Tibial nerve (tissue), 4 donors: Measurements from ENCODE around the gene RASL10B. TPM values are rescaled to one million over a fixed set of nuclear protein-coding genes. Genes with fewer than 3 reads are reported as not detected.
A peak's percentile ranks its signal among the peaks of the same experiment; 100 is the strongest.

Source experiments
- DNase-seq, 2 donors: peaks; one replicate each; pipeline ENCODE4 v3.0.0-alpha.2; 2019; ENCODE audit warnings: low spot score in 2 of 2
- H3K27ac ChIP-seq, 4 donors: fragments of 200-600 bp; sonication (generic) in 3 of 4; one replicate each; pipeline ENCODE4 v1.5.1; 2017 to 2019; ENCODE audit warnings: mild to moderate bottlenecking in 1 of 4
- H3K27me3 ChIP-seq, 2 donors: fragments of 200-600 bp; sonication (generic) in 1 of 2; one replicate each; pipeline versions ENCODE4 v1.5.1 to v1.6.0; 2017 to 2019
- H3K36me3 ChIP-seq, 3 donors: fragments of 200-600 bp; sonication (generic); one replicate each; pipeline ENCODE4 v1.5.1; 2018 to 2019
- H3K4me1 ChIP-seq, 4 donors: fragments of 200-600 bp; sonication (generic) in 3 of 4; one replicate each; pipeline ENCODE4 v1.5.1; 2017 to 2019
- H3K4me3 ChIP-seq, 4 donors: fragments of 200-600 bp; sonication (generic) in 3 of 4; one replicate each; pipeline ENCODE4 v1.5.1; 2017 to 2019; ENCODE audit warnings: mild to moderate bottlenecking in 1 of 4, moderate library complexity in 1 of 4
- H3K9me3 ChIP-seq, 4 donors: fragments of 200-600 bp; sonication (generic) in 3 of 4; one replicate each; pipeline ENCODE4 v1.5.1; 2017 to 2019
- EP300 ChIP-seq, 2 donors: sonication (generic); formaldehyde crosslinking; IDR thresholded peaks; one replicate each; pipeline ENCODE4 v1.6.1; 2017; ENCODE audit warnings: antibody characterized with exemption in 2 of 2, mild to moderate bottlenecking in 1 of 2
- POLR2A ChIP-seq, 2 donors: fragments of 450-650 bp; IDR thresholded peaks; one replicate each; pipeline ENCODE4 v1.6.1; 2017; ENCODE audit warnings: antibody characterized with exemption in 2 of 2, mild to moderate bottlenecking in 2 of 2, moderate library complexity in 2 of 2
- WGBS, 2 donors: methylation state at CpG; one replicate each; pipeline ENCODE4 v1.1.5; 2018; 5-methylcytosine and 5-hydroxymethylcytosine counted together
- total RNA-seq, 4 donors: library from RNA; depleted of rRNA; stranded (reverse); fragments of >200 nt; gene quantifications; one replicate each; pipeline ENCODE4 v1.1.0, GENCODE V29; 2016
- TF ChIP-seq, protein P1 (sequence below), 5 experiments: fragments of 200-600 bp in 3 of 5; fragments of 450-650 bp in 2 of 5; sonication (generic) in 3 of 5; IDR thresholded peaks; one replicate each; pipeline ENCODE4 v1.5.1; 2016 to 2019; ENCODE audit warnings: antibody characterized with exemption in 5 of 5, mild to moderate bottlenecking in 3 of 5, moderate library complexity in 2 of 5

Gene RASL10B
- total RNA-seq, 4 donors from 2014 or later = 8.4 to 25.3 (median 21.9) TPM

- TF ChIP-seq POLR2A (IDR thresholded peaks at IDR 0.05) (no peak), EP300 (IDR thresholded peaks at IDR 0.05) (no peak)
- TF ChIP-seq, protein P1, sequence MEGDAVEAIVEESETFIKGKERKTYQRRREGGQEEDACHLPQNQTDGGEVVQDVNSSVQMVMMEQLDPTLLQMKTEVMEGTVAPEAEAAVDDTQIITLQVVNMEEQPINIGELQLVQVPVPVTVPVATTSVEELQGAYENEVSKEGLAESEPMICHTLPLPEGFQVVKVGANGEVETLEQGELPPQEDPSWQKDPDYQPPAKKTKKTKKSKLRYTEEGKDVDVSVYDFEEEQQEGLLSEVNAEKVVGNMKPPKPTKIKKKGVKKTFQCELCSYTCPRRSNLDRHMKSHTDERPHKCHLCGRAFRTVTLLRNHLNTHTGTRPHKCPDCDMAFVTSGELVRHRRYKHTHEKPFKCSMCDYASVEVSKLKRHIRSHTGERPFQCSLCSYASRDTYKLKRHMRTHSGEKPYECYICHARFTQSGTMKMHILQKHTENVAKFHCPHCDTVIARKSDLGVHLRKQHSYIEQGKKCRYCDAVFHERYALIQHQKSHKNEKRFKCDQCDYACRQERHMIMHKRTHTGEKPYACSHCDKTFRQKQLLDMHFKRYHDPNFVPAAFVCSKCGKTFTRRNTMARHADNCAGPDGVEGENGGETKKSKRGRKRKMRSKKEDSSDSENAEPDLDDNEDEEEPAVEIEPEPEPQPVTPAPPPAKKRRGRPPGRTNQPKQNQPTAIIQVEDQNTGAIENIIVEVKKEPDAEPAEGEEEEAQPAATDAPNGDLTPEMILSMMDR (IDR thresholded peaks at IDR 0.05) = no peak
- Histone ChIP-seq H3K36me3 (no peaks in the 10 kb centered on the region), H3K9me3 (no peaks in the 10 kb centered on the region), H3K27me3 (no peaks in the 10 kb centered on the region), H3K4me1 (peaks cover 0 to 43% (median 29%) of the 10 kb centered on the region in 4 donors), H3K4me3 (peak overlapping the region; percentile 21 to 67 (median 42)), H3K27ac (peak overlapping the region in 3 of 4 donors; percentile 54 to 77 (median 68))
- DNase-seq = no peak
- 32% methylated on average over 17 of the region's 17 CpGs for WGBS, 2 donors
These were observed 32.3 kb downstream of the RASL10B start for GRCh38 chr17:35763767-35764122.

DNA sequence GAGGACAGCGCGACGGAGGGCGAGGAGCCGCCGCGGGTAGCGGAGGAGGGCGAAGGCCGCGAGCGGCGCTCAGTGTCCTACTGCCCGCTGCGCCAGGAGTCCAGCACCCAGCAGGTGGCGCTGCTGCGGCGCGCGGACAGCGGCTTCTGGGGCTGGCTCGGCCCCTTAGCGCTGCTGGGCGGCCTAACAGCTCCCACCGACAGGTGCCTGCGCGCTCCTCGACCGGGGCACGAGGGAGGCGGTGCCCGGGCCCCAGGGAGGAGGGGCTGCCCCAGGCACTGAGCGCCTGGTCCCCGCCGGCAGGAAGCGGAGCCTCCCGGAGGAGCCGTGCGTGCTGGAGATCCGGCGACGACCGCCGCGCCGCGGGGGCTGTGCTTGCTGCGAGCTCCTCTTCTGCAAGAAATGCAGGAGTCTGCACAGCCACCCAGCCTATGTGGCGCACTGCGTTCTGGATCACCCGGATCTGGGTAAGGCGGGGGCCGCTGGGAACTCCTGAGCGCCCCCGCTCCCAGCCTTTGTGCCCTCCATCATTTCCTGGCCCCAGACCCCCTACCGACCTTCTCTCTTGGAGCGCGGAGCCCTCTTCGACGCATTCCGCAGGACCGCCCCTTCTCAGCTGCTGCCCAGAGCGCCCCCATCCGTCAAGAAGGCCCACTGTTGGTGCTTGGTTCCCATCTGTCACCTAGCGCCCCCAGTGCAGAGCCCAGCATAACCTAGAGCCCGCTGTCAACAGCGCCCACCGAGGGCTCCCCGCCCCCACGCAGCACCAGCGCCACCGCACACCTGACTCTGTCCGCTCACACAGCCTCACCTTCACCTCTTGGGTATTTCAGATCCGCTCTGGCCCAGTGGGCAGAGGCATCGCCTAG, 32.9 kb downstream of the RASL10B start:
- H3K27ac ChIP-seq = peak overlapping the region in 3 of 4 donors; percentile 54 to 77 (median 68)
- WGBS, 2 donors = 8 to 12% methylated on average over 46 to 62 of the region's 75 CpGs
- TF ChIP-seq, protein P1 (IDR thresholded peaks at IDR 0.05) = peak; percentile 91 to 99 (median 98)
- TF ChIP-seq EP300 (IDR thresholded peaks at IDR 0.05) (peak in 1 of 2 donors; percentile 66), POLR2A (IDR thresholded peaks at IDR 0.05) (peak in 1 of 2 donors; percentile 15)

GRCh38 chr17:35765086-35765710, 33.8 kb downstream of the RASL10B start:
- no peaks in the 10 kb centered on the region for H3K9me3 ChIP-seq
- H3K4me1 ChIP-seq = peaks cover 0 to 43% (median 29%) of the 10 kb centered on the region in 4 donors
- WGBS, 2 donors = 49 to 55% methylated on average over 11 of the region's 11 CpGs
- no peak for TF ChIP-seq POLR2A (IDR thresholded peaks at IDR 0.05)
- H3K27ac ChIP-seq = peak overlapping the region in 2 of 4 donors; percentile 54 to 77
- H3K4me3 ChIP-seq = peak overlapping the region in 1 of 4 donors; percentile 67
- no peaks in the 10 kb centered on the region for H3K36me3 ChIP-seq
- H3K27me3 ChIP-seq = no peaks in the 10 kb centered on the region
- DNase-seq = no peak

More for the DNA sequence above, 32.9 kb downstream of the RASL10B start:
- Histone ChIP-seq H3K36me3 (no peaks in the 10 kb centered on the region), H3K27me3 (no peaks in the 10 kb centered on the region), H3K9me3 (no peaks in the 10 kb centered on the region), H3K4me1 (peaks cover 0 to 43% (median 29%) of the 10 kb centered on the region in 4 donors), H3K4me3 (peak overlapping the region; percentile 21 to 67 (median 42))
- peak; percentile 69 for DNase-seq

- no peak for DNase-seq
- Histone ChIP-seq H3K27me3 (no peaks in the 10 kb centered on the region), H3K4me1 (peaks cover 0 to 43% (median 29%) of the 10 kb centered on the region in 4 donors), H3K36me3 (no peaks in the 10 kb centered on the region), H3K4me3 (no peak overlapping the region), H3K27ac (peak overlapping the region in 2 of 4 donors; percentile 41 to 77), H3K9me3 (no peaks in the 10 kb centered on the region)
- WGBS, 2 donors = 43 to 46% methylated on average over 8 of the region's 8 CpGs
- TF ChIP-seq EP300 (IDR thresholded peaks at IDR 0.05) (no peak), POLR2A (IDR thresholded peaks at IDR 0.05) (no peak)
- TF ChIP-seq, protein P1 (IDR thresholded peaks at IDR 0.05) = no peak
These were observed 34.5 kb downstream of the RASL10B start for GRCh38 chr17:35765756-35766488.

GRCh38 chr17:35766489-35766877, 35.0 kb downstream of the RASL10B start:
- Histone ChIP-seq H3K9me3 (no peaks in the 10 kb centered on the region), H3K4me1 (peaks cover 0 to 43% (median 29%) of the 10 kb centered on the region in 4 donors), H3K27me3 (no peaks in the 10 kb centered on the region), H3K36me3 (no peaks in the 10 kb centered on the region), H3K27ac (peak overlapping the region in 2 of 4 donors; percentile 41 to 77), H3K4me3 (no peak overlapping the region)
- no peak for DNase-seq
- TF ChIP-seq POLR2A (IDR thresholded peaks at IDR 0.05) (no peak), EP300 (IDR thresholded peaks at IDR 0.05) (no peak)
- TF ChIP-seq, protein P1 (IDR thresholded peaks at IDR 0.05) = no peak
- WGBS, 2 donors = 74 to 85% methylated on average over 19 to 22 of the region's 24 CpGs
